GM23338 (cell line): ENCODE results near the gene OCEL1. TPM values are rescaled to one million over a fixed set of nuclear protein-coding genes. Genes with fewer than 3 reads are reported as not detected.

Experiments used
- ATAC-seq: fragments of 200-7000 bp; cut with Tn5 transposase; 3 replicates; pipeline ENCODE4 v1.9.1; 2020
- DNase-seq: peaks from one replicate; pipeline ENCODE4 v3.0.0-alpha.2; 2015; ENCODE audit warnings: low spot score
- H2AFZ ChIP-seq: fragments of 200-600 bp; sonication (generic); 2 replicates; pipeline ENCODE4 v1.8.0; 2016; ENCODE audit warnings: antibody characterized with exemption, mild to moderate bottlenecking, moderate library complexity
- H3F3A ChIP-seq: fragments of 200-600 bp; sonication (generic); replicated peaks from 2 replicates; pipeline ENCODE4 v1.8.0; 2017; ENCODE audit warnings: antibody characterized with exemption, mixed run types, low read depth
- H3K27ac ChIP-seq: fragments of 200-600 bp; sonication (generic); 2 replicates; pipeline ENCODE4 v1.6.1; 2016; ENCODE audit warnings: low read depth
- H3K27me3 ChIP-seq: fragments of 200-600 bp; sonication (generic); 2 replicates; pipeline ENCODE4 v1.8.0; 2016; ENCODE audit warnings: mild to moderate bottlenecking, mixed run types, moderate library complexity; ENCODE audit not compliant: insufficient read depth
- H3K36me3 ChIP-seq: fragments of 200-600 bp; sonication (generic); 2 replicates; pipeline ENCODE4 v1.8.0; 2016; ENCODE audit warnings: mild to moderate bottlenecking; ENCODE audit not compliant: insufficient read depth
- H3K4me1 ChIP-seq: fragments of 200-600 bp; sonication (generic); 2 replicates; pipeline ENCODE4 v1.8.0; 2016; ENCODE audit warnings: mild to moderate bottlenecking, moderate library complexity; ENCODE audit not compliant: insufficient read depth
- H3K4me2 ChIP-seq: fragments of 200-600 bp; sonication (generic); 2 replicates; pipeline ENCODE4 v1.7.1; 2017; ENCODE audit warnings: mixed run types
- H3K4me3 ChIP-seq: fragments of 200-600 bp; sonication (generic); 2 replicates; pipeline ENCODE4 v1.6.1; 2016; ENCODE audit warnings: mixed run types
- H3K79me2 ChIP-seq: fragments of 200-600 bp; sonication (generic); replicated peaks from 2 replicates; pipeline ENCODE4 v1.8.0; 2017; ENCODE audit warnings: mild to moderate bottlenecking; ENCODE audit not compliant: insufficient read depth
- H3K9me2 ChIP-seq: fragments of 200-600 bp; sonication (generic); 2 replicates; pipeline ENCODE4 v1.8.0; 2017; ENCODE audit not compliant: insufficient read depth
- H4K20me1 ChIP-seq: fragments of 200-600 bp; sonication (generic); replicated peaks from 2 replicates; pipeline ENCODE4 v1.8.0; 2017; ENCODE audit warnings: mild to moderate bottlenecking; ENCODE audit not compliant: insufficient read depth
- H3K27ac Mint-ChIP-seq: 2 replicates; pipeline ENCODE4 v1.8.0; 2020; ENCODE audit warnings: inconsistent platforms, mild to moderate bottlenecking, moderate library complexity, mixed read lengths
- H3K27me3 Mint-ChIP-seq: 3 replicates; pipeline ENCODE4 v1.8.0; 2022; ENCODE audit warnings: low read depth, mild to moderate bottlenecking, moderate library complexity, mixed read lengths, inconsistent platforms; ENCODE audit not compliant: insufficient read depth, poor library complexity
- H3K36me3 Mint-ChIP-seq: 3 replicates; pipeline ENCODE4 v1.8.0; 2021; ENCODE audit warnings: low read depth, mild to moderate bottlenecking, inconsistent platforms, moderate library complexity, mixed read lengths
- H3K4me1 Mint-ChIP-seq: 3 replicates; pipeline ENCODE4 v1.8.0; 2020; ENCODE audit warnings: mild to moderate bottlenecking, inconsistent platforms, mixed read lengths
- H3K4me3 Mint-ChIP-seq: 3 replicates; pipeline ENCODE4 v1.8.0; 2021; ENCODE audit warnings: moderate library complexity, mild to moderate bottlenecking, inconsistent platforms, mixed read lengths
- H3K9me3 Mint-ChIP-seq: 3 replicates; pipeline ENCODE4 v1.8.0; 2020; ENCODE audit warnings: moderate library complexity, mild to moderate bottlenecking, inconsistent platforms, mixed read lengths
- CREB1 ChIP-seq: fragments of 250-450 bp; sonication (Bioruptor Pico); IDR thresholded peaks from 2 replicates; pipeline ENCODE4 v1.5.0; 2020; ENCODE audit warnings: low read depth, mild to moderate bottlenecking, moderate library complexity
- EZH2 ChIP-seq: fragments of 200-600 bp; sonication (generic); IDR thresholded peaks from one replicate; pipeline ENCODE4 v1.8.0; 2017; ENCODE audit warnings: antibody characterized with exemption, mild to moderate bottlenecking, low read depth; ENCODE audit not compliant: unreplicated experiment
- EZH2phosphoT487 ChIP-seq: fragments of 200-600 bp; sonication (generic); IDR thresholded peaks from one replicate; pipeline ENCODE4 v1.8.1; 2018; ENCODE audit warnings: antibody characterized with exemption; ENCODE audit not compliant: unreplicated experiment
- JUNB ChIP-seq: IDR thresholded peaks from one replicate; pipeline ENCODE4 v1.6.1; 2016; ENCODE audit warnings: antibody characterized with exemption; ENCODE audit not compliant: unreplicated experiment
- POLR2AphosphoS5 ChIP-seq: IDR thresholded peaks from 2 replicates; pipeline ENCODE4 v1.6.1; 2016; ENCODE audit warnings: antibody characterized with exemption, low read depth
- ZNF114 ChIP-seq: fragments of 250-450 bp; sonication (Bioruptor Pico); IDR thresholded peaks from 2 replicates; pipeline ENCODE4 v1.5.0; 2020; ENCODE audit warnings: mild to moderate bottlenecking, moderate library complexity
- ZNF331 ChIP-seq: fragments of 250-450 bp; sonication (Bioruptor Pico); IDR thresholded peaks from 2 replicates; pipeline ENCODE4 v1.5.0; 2020; ENCODE audit warnings: low read depth, mild to moderate bottlenecking, moderate library complexity
- polyA plus RNA-seq: library from polyadenylated mRNA; unstranded; fragments of >200 nt; fragmentation: Nextera tagmentation; extraction: Ambion mirVana; gene quantifications from 2 replicates; pipeline ENCODE4 v1.2.1, GENCODE V29; 2016
- total RNA-seq: library from RNA; depleted of rRNA; stranded (reverse); fragments of >200 nt; shearing (Covaris generic); gene quantifications from 2 replicates; pipeline ENCODE4 v1.2.3, GENCODE V29; 2014
- TF ChIP-seq, protein P1 (sequence below): IDR thresholded peaks from one replicate; pipeline ENCODE4 v1.6.1; 2018; ENCODE audit warnings: antibody characterized with exemption; ENCODE audit not compliant: unreplicated experiment
- TF ChIP-seq, protein P2 (sequence below), 2 experiments: fragments of 200-600 bp in 1 of 2; sonication (generic) in 1 of 2; conservative IDR thresholded peaks; 2 replicates each; pipeline versions ENCODE4 v1.5.1 to v1.6.1; 2016 to 2017; ENCODE audit warnings: antibody characterized with exemption in 2 of 2, low read depth in 2 of 2, mild to moderate bottlenecking in 2 of 2, moderate library complexity in 1 of 2
- TF ChIP-seq, protein P3 (sequence below): IDR thresholded peaks from 2 replicates; pipeline ENCODE4 v1.6.1; 2016; ENCODE audit warnings: antibody characterized with exemption

The OCEL1 gene
- total and polyA plus RNA-seq, 2 experiments from 2014 or later = 12.7 to 47.4 TPM

DNA sequence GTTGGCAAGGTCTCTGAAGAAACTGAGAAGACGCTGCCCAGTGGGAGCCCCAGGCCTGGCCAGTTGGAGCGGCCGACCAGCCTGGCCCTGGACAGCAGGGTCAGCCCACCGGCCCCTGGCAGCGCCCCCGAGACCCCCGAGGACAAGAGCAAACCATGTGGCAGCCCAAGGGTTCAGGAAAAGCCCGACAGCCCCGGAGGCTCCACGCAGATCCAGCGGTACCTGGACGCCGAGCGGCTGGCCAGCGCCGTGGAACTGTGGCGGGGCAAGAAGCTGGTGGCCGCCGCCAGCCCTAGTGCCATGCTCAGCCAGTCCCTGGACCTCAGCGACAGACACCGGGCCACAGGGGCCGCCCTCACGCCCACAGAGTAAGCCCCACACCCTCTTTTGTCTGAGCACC, 30.9 kb upstream of the OCEL1 start (continued):
- TF ChIP-seq, protein P1, sequence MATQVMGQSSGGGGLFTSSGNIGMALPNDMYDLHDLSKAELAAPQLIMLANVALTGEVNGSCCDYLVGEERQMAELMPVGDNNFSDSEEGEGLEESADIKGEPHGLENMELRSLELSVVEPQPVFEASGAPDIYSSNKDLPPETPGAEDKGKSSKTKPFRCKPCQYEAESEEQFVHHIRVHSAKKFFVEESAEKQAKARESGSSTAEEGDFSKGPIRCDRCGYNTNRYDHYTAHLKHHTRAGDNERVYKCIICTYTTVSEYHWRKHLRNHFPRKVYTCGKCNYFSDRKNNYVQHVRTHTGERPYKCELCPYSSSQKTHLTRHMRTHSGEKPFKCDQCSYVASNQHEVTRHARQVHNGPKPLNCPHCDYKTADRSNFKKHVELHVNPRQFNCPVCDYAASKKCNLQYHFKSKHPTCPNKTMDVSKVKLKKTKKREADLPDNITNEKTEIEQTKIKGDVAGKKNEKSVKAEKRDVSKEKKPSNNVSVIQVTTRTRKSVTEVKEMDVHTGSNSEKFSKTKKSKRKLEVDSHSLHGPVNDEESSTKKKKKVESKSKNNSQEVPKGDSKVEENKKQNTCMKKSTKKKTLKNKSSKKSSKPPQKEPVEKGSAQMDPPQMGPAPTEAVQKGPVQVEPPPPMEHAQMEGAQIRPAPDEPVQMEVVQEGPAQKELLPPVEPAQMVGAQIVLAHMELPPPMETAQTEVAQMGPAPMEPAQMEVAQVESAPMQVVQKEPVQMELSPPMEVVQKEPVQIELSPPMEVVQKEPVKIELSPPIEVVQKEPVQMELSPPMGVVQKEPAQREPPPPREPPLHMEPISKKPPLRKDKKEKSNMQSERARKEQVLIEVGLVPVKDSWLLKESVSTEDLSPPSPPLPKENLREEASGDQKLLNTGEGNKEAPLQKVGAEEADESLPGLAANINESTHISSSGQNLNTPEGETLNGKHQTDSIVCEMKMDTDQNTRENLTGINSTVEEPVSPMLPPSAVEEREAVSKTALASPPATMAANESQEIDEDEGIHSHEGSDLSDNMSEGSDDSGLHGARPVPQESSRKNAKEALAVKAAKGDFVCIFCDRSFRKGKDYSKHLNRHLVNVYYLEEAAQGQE = no peak
- no peak for TF ChIP-seq ZNF331
- TF ChIP-seq, protein P2, sequence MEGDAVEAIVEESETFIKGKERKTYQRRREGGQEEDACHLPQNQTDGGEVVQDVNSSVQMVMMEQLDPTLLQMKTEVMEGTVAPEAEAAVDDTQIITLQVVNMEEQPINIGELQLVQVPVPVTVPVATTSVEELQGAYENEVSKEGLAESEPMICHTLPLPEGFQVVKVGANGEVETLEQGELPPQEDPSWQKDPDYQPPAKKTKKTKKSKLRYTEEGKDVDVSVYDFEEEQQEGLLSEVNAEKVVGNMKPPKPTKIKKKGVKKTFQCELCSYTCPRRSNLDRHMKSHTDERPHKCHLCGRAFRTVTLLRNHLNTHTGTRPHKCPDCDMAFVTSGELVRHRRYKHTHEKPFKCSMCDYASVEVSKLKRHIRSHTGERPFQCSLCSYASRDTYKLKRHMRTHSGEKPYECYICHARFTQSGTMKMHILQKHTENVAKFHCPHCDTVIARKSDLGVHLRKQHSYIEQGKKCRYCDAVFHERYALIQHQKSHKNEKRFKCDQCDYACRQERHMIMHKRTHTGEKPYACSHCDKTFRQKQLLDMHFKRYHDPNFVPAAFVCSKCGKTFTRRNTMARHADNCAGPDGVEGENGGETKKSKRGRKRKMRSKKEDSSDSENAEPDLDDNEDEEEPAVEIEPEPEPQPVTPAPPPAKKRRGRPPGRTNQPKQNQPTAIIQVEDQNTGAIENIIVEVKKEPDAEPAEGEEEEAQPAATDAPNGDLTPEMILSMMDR (conservative IDR thresholded peaks at IDR 0.05; ENCODE audit: low read depth in 2 of 2) = no peak
- no peak for TF ChIP-seq CREB1 (CRISPR knock-in tag)
- TF ChIP-seq POLR2AphosphoS5 = no peak
- TF ChIP-seq, protein P3, sequence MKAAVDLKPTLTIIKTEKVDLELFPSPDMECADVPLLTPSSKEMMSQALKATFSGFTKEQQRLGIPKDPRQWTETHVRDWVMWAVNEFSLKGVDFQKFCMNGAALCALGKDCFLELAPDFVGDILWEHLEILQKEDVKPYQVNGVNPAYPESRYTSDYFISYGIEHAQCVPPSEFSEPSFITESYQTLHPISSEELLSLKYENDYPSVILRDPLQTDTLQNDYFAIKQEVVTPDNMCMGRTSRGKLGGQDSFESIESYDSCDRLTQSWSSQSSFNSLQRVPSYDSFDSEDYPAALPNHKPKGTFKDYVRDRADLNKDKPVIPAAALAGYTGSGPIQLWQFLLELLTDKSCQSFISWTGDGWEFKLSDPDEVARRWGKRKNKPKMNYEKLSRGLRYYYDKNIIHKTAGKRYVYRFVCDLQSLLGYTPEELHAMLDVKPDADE = no peak

DNA sequence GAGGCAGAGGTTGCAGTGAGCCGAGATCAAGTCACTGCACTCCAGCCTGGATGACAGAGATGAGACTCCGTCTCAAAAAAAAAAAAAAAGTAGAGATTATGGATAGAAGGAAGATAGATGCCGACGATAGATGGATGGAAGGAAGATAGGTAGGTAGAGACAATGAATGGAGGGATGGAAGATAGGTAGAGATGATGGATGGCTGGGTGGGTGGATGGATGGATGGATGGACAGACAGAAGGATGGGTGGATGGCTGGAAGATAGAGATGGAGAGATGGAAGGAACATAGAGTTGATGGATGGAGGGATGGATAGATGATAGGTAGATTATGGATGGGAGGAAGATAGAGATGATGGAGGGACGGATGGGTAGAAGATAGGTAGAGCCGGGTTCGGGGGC, 29.4 kb upstream of the OCEL1 start:
- no peak overlapping the region for H3K4me3 ChIP-seq
- H3K27ac Mint-ChIP-seq = no peak overlapping the region
- no peaks in the 10 kb centered on the region for H3F3A ChIP-seq
- peaks cover 9% of the 10 kb centered on the region; the same call in 1 of the 2 replicates for H3K36me3 ChIP-seq
- H3K79me2 ChIP-seq = no peaks in the 10 kb centered on the region
- TF ChIP-seq JUNB (no peak), EZH2 (no peak), POLR2AphosphoS5 (no peak), ZNF114 (no peak), CREB1 (CRISPR knock-in tag) (no peak), EZH2phosphoT487 (no peak)
- TF ChIP-seq, protein P2 (conservative IDR thresholded peaks at IDR 0.05; ENCODE audit: low read depth in 2 of 2) = no peak
- TF ChIP-seq, protein P3 = no peak
- TF ChIP-seq, protein P1 = no peak
- no peak for DNase-seq
- no peaks in the 10 kb centered on the region; the same call in 2 of the 3 replicates for H3K9me3 Mint-ChIP-seq
- peaks cover 54% of the 10 kb centered on the region for H3K36me3 Mint-ChIP-seq
- H4K20me1 ChIP-seq = 0 out of 2 replicates have a peak, but pooled peaks cover 3% of the 10 kb centered on the region
- peaks cover 2% of the 10 kb centered on the region for H3K27me3 Mint-ChIP-seq
- ATAC-seq = no peak
- no peaks in the 10 kb centered on the region for H3K27me3 ChIP-seq
- H2AFZ ChIP-seq = no peak overlapping the region
- H3K27ac ChIP-seq = no peak overlapping the region
- no peaks in the 10 kb centered on the region for H3K4me1 Mint-ChIP-seq
- no peak overlapping the region for H3K4me2 ChIP-seq
- H3K4me3 Mint-ChIP-seq = no peak overlapping the region
- H3K9me2 ChIP-seq = no peaks in the 10 kb centered on the region
- no peaks in the 10 kb centered on the region for H3K4me1 ChIP-seq
